MM.1S (cell line): Measurements from ENCODE around the gene MORN5.

Source experiments
- DNase-seq: peaks from one replicate; pipeline ENCODE4 v3.0.0-alpha.2; 2015
- H2AFZ ChIP-seq: fragments of 300-600 bp; sonication (generic); 2 replicates; pipeline ENCODE4 v1.6.0; 2016; ENCODE audit warnings: antibody characterized with exemption, low read length
- H3F3A ChIP-seq: fragments of 300-600 bp; sonication (generic); 2 replicates; pipeline ENCODE4 v1.6.1; 2016; ENCODE audit warnings: mild to moderate bottlenecking, antibody characterized with exemption, low read length, moderate library complexity, mixed read lengths; ENCODE audit not compliant: insufficient read depth
- H3K27ac ChIP-seq: fragments of 300-600 bp; sonication (generic); 2 replicates; pipeline ENCODE4 v1.5.1; 2016; ENCODE audit warnings: mild to moderate bottlenecking, low read length
- H3K27me3 ChIP-seq: fragments of 300-600 bp; sonication (generic); replicated peaks from 2 replicates; pipeline ENCODE4 v1.6.0; 2016; ENCODE audit warnings: low read length; ENCODE audit not compliant: insufficient read depth
- H3K36me3 ChIP-seq: fragments of 300-600 bp; sonication (generic); replicated peaks from 2 replicates; pipeline ENCODE4 v1.6.1; 2016; ENCODE audit warnings: mild to moderate bottlenecking, low read length, mixed read lengths; ENCODE audit not compliant: insufficient read depth
- H3K4me1 ChIP-seq: fragments of 300-600 bp; sonication (generic); 2 replicates; pipeline ENCODE4 v1.6.1; 2016; ENCODE audit warnings: low read length, mixed read lengths
- H3K4me2 ChIP-seq: fragments of 300-600 bp; sonication (generic); 2 replicates; pipeline ENCODE4 v1.6.0; 2016; ENCODE audit warnings: low read depth, low read length
- H3K4me3 ChIP-seq: fragments of 300-600 bp; sonication (generic); 2 replicates; pipeline ENCODE4 v1.5.1; 2016; ENCODE audit warnings: low read length, mixed read lengths
- H3K79me2 ChIP-seq: fragments of 300-600 bp; sonication (generic); 2 replicates; pipeline ENCODE4 v1.6.1; 2016; ENCODE audit warnings: mixed run types, low read length, mixed read lengths
- H3K9ac ChIP-seq: fragments of 300-600 bp; sonication (generic); 2 replicates; pipeline ENCODE4 v1.6.1; 2016; ENCODE audit warnings: low read length, mixed read lengths
- H3K9me2 ChIP-seq: fragments of 300-600 bp; sonication (generic); replicated peaks from 2 replicates; pipeline ENCODE4 v1.6.1; 2016; ENCODE audit warnings: mild to moderate bottlenecking, low read length, mixed read lengths; ENCODE audit not compliant: insufficient read depth
- H3K9me3 ChIP-seq: fragments of 300-600 bp; sonication (generic); replicated peaks from 2 replicates; pipeline ENCODE4 v1.6.1; 2016; ENCODE audit warnings: mild to moderate bottlenecking, low read length, mixed read lengths; ENCODE audit not compliant: insufficient read depth
- H4K20me1 ChIP-seq: fragments of 300-600 bp; sonication (generic); 2 replicates; pipeline ENCODE4 v1.6.1; 2016; ENCODE audit warnings: mild to moderate bottlenecking, low read length, moderate library complexity, mixed read lengths; ENCODE audit not compliant: insufficient read depth
- CTCF ChIP-seq: fragments of 300-600 bp; sonication (generic); IDR thresholded peaks from 2 replicates; pipeline ENCODE4 v1.5.1; 2016; ENCODE audit warnings: antibody characterized with exemption, low read length, mixed read lengths
- EZH2 ChIP-seq: fragments of 300-600 bp; sonication (generic); optimal IDR thresholded peaks from 2 replicates; pipeline ENCODE3; 2017; ENCODE audit warnings: low read depth, mild to moderate bottlenecking, antibody characterized with exemption, low read length, mixed read lengths
- EZH2phosphoT487 ChIP-seq: fragments of 300-600 bp; sonication (generic); IDR thresholded peaks from 2 replicates; pipeline ENCODE4 v1.6.1; 2018; ENCODE audit warnings: antibody characterized with exemption, low read length

The MORN5 gene

GRCh38 chr9:122145592-122145863, 14.2 kb upstream of the MORN5 start:
- Histone ChIP-seq H3K36me3 (peaks cover 3% of the 10 kb centered on the region; the same call in 1 of the 2 replicates), H4K20me1 (no peaks in the 10 kb centered on the region), H3K4me2 (no peak overlapping the region), H2AFZ (no peak overlapping the region), H3K9me3 (no peaks in the 10 kb centered on the region), H3K4me1 (no peaks in the 10 kb centered on the region), H3K4me3 (no peak overlapping the region), H3K9me2 (no peaks in the 10 kb centered on the region), H3K79me2 (peaks cover 11% of the 10 kb centered on the region), H3K27me3 (no peaks in the 10 kb centered on the region), H3K27ac (no peak overlapping the region), H3K9ac (no peak overlapping the region), H3F3A (no peaks in the 10 kb centered on the region)
- TF ChIP-seq EZH2 (no peak), CTCF (no peak), EZH2phosphoT487 (no peak)
- DNase-seq = no peak

GRCh38 chr9:122151267-122151828, 8.4 kb upstream of the MORN5 start:
- H3K36me3 ChIP-seq = peaks cover 3% of the 10 kb centered on the region; the same call in 1 of the 2 replicates

GRCh38 chr9:122155796-122156195, 3.9 kb upstream of the MORN5 start:
- Histone ChIP-seq H3K4me1 (no peaks in the 10 kb centered on the region), H3K27me3 (0 out of 2 replicates have a peak, but pooled peaks cover 3% of the 10 kb centered on the region), H2AFZ (no peak overlapping the region), H3K36me3 (no peaks in the 10 kb centered on the region), H3K9me3 (no peaks in the 10 kb centered on the region), H3F3A (no peaks in the 10 kb centered on the region), H3K9ac (no peak overlapping the region), H4K20me1 (0 out of 2 replicates have a peak, but pooled peaks cover 8% of the 10 kb centered on the region), H3K4me3 (no peak overlapping the region), H3K27ac (no peak overlapping the region), H3K4me2 (no peak overlapping the region), H3K9me2 (no peaks in the 10 kb centered on the region), H3K79me2 (peaks cover 72% of the 10 kb centered on the region)
- TF ChIP-seq EZH2phosphoT487 = no peak
- no peak for TF ChIP-seq CTCF
- TF ChIP-seq EZH2 = no peak
- no peak for DNase-seq

More at GRCh38 chr9:122151267-122151828, 8.4 kb upstream of the MORN5 start:
- Histone ChIP-seq H3K9ac (no peak overlapping the region), H3K4me3 (no peak overlapping the region), H3K9me3 (no peaks in the 10 kb centered on the region), H3F3A (no peaks in the 10 kb centered on the region), H3K4me2 (no peak overlapping the region), H4K20me1 (0 out of 2 replicates have a peak, but pooled peaks cover 8% of the 10 kb centered on the region), H2AFZ (no peak overlapping the region), H3K79me2 (peaks cover 52% of the 10 kb centered on the region), H3K9me2 (no peaks in the 10 kb centered on the region), H3K4me1 (no peaks in the 10 kb centered on the region), H3K27me3 (no peaks in the 10 kb centered on the region), H3K27ac (no peak overlapping the region)
- DNase-seq = no peak
- TF ChIP-seq EZH2 = no peak
- no peak for TF ChIP-seq EZH2phosphoT487
- TF ChIP-seq CTCF = no peak
